VCaP (cell line): ENCODE data around the gene ANK3.

Source experiments
- H3K27ac ChIP-seq: fragments of 450-650 bp; 2 replicates; pipeline ENCODE4 v1.5.1; 2017
- TF ChIP-seq, protein P1 (sequence below): fragments of 450-650 bp; conservative IDR thresholded peaks from 2 replicates; pipeline ENCODE4 v1.5.1; 2017; ENCODE audit warnings: mild to moderate bottlenecking, moderate library complexity

ANK3 gene

DNA sequence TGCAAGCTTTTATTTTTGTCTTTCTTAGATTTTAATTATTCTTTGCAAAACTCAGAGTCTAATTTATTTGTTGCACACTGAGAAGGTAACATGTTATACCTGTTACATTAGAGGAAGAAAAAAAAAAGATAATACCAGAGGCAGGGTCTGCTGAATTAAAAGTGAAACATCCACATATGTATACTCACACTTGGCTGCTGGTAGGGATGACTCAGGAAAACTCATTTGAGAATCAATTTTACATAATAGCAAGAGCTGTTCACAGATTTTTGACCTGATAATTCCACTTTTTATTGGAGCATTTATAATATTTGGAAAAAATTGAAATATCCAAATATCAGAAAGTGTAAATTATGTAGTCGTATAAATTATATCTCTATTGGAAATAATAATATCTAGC, 405.3 kb downstream of the ANK3 start:
- TF ChIP-seq, protein P1, sequence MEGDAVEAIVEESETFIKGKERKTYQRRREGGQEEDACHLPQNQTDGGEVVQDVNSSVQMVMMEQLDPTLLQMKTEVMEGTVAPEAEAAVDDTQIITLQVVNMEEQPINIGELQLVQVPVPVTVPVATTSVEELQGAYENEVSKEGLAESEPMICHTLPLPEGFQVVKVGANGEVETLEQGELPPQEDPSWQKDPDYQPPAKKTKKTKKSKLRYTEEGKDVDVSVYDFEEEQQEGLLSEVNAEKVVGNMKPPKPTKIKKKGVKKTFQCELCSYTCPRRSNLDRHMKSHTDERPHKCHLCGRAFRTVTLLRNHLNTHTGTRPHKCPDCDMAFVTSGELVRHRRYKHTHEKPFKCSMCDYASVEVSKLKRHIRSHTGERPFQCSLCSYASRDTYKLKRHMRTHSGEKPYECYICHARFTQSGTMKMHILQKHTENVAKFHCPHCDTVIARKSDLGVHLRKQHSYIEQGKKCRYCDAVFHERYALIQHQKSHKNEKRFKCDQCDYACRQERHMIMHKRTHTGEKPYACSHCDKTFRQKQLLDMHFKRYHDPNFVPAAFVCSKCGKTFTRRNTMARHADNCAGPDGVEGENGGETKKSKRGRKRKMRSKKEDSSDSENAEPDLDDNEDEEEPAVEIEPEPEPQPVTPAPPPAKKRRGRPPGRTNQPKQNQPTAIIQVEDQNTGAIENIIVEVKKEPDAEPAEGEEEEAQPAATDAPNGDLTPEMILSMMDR: no peak
- H3K27ac ChIP-seq: no peak overlapping the region

DNA sequence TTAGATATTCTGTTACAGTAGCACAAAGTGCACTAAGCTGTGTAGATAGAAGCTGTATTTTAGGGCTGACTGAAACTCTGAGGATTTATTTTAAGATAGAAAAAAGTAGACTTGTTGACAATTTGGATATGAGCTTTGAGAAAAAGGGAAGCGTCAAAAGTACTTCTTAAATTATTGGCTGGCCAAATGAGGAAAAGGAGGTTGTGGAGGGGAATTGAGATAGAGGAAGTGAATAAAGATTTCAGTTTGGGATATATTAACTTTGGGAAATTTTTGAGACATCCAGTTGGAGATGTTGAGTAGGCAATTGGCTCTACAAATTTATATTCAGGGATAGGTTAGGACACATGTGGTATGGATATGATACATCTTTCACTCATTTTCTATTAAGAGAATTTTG, 409.3 kb downstream of the ANK3 start:
- TF ChIP-seq, protein P1: no peak
- no peak overlapping the region for H3K27ac ChIP-seq

DNA sequence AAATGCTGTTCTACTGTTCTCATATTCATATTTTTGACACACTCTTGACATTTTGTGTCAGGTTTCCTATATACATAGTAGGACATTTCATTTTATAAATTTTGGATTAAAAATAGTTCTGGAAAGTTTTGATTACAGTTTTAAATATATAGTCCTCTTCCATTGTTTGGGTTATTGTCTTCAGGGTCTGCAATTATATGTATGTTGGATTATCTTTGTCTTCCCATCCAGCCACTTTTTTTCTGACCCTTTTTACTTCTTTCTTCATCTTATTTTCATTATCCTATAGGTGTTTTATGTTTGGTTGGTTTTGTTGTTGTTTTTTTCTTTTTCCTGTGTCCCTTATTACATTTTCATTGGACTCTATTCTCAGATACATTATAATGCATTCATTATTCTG, 412.2 kb downstream of the ANK3 start:
- H3K27ac ChIP-seq: no peak overlapping the region
- TF ChIP-seq, protein P1: no peak

DNA sequence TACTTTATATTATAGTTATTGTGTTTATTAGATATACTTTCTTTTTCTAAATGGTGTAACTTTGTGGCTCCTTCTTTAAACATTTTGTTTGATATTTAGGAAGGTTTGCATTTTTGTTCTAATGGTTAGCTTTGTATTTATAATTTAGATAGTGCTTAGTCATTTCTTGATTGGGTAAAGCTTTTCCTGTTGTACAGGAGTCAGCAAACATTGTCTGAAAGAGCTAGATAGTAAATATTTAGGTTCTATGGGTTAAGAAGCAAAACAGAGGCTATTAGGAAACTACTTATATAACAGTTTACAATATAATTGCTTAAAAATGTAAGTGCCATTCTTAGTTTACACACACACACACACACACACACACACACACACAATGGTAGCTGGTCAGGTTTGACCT, 412.8 kb downstream of the ANK3 start:
- no peak overlapping the region for H3K27ac ChIP-seq
- TF ChIP-seq, protein P1: no peak
